GM23248 (cell line): ENCODE results near the gene LAG3.

Experiments used
- EZH2 ChIP-seq: fragments of 200-600 bp; sonication (generic); IDR thresholded peaks from 2 replicates; pipeline ENCODE4 v1.6.1; 2018; ENCODE audit warnings: antibody characterized with exemption, mild to moderate bottlenecking; ENCODE audit not compliant: insufficient read depth, poor library complexity, severe bottlenecking
- EZH2phosphoT487 ChIP-seq: fragments of 200-600 bp; sonication (generic); IDR thresholded peaks from 2 replicates; pipeline ENCODE4 v1.6.1; 2018; ENCODE audit warnings: antibody characterized with exemption, moderate library complexity, mild to moderate bottlenecking, low read depth; ENCODE audit not compliant: insufficient read depth

- TF ChIP-seq EZH2phosphoT487: no peak
- no peak for TF ChIP-seq EZH2
These were observed 8.9 kb upstream of the LAG3 start for GRCh38 chr12:6763380-6763779.
